ENCODE data around the gene RIN2. TPM values are rescaled to one million over a fixed set of nuclear protein-coding genes. Genes with fewer than 3 reads are reported as not detected.
"Not testable (repeated sequence)": the region's sequence is repeated elsewhere in the genome, so short reads cannot be mapped to it uniquely, and the experiment has no call there.

Gene RIN2
- total and polyA plus RNA-seq, 2 experiments from 2014 or later, result 0.08 to 1.4 TPM

GRCh38 chr20:19806276-19806675 lies 48.2 kb downstream of the RIN2 start:
- H3K27me3 Mint-ChIP-seq (ENCODE audit: insufficient read depth, low read depth, poor library complexity); H3K4me1 ChIP-seq (ENCODE audit: insufficient read depth); H3K4me2 ChIP-seq; H3K36me3 Mint-ChIP-seq (ENCODE audit: low read depth); H3K4me1 Mint-ChIP-seq; H3K4me3 ChIP-seq; H3K27ac Mint-ChIP-seq; H3K9me3 Mint-ChIP-seq; H3K36me3 ChIP-seq (ENCODE audit: insufficient read depth); H4K20me1 ChIP-seq (replicated peaks; ENCODE audit: insufficient read depth); H3K79me2 ChIP-seq (replicated peaks; ENCODE audit: insufficient read depth); H3K9me2 ChIP-seq (ENCODE audit: insufficient read depth); DNase-seq (ENCODE audit: low spot score); H3K27me3 ChIP-seq (ENCODE audit: insufficient read depth); H3F3A ChIP-seq (replicated peaks; ENCODE audit: low read depth); H3K4me3 Mint-ChIP-seq; H3K27ac ChIP-seq (ENCODE audit: low read depth); ATAC-seq; H2AFZ ChIP-seq: not testable (repeated sequence)

- Histone ChIP-seq H2AFZ (no peak overlapping the region), H3K9me2 (ENCODE audit: insufficient read depth) (no peaks in the 10 kb centered on the region), H3K4me1 (ENCODE audit: insufficient read depth) (no peaks in the 10 kb centered on the region), H3K79me2 (replicated peaks; ENCODE audit: insufficient read depth) (no peaks in the 10 kb centered on the region), H3F3A (replicated peaks; ENCODE audit: low read depth) (no peaks in the 10 kb centered on the region), H3K36me3 (ENCODE audit: insufficient read depth) (no peaks in the 10 kb centered on the region), H3K27me3 (ENCODE audit: insufficient read depth) (no peaks in the 10 kb centered on the region), H3K27ac (ENCODE audit: low read depth) (no peak overlapping the region), H4K20me1 (replicated peaks; ENCODE audit: insufficient read depth) (no peaks in the 10 kb centered on the region), H3K4me3 (no peak overlapping the region), H3K4me2 (no peak overlapping the region)
- Mint-ChIP-seq H3K9me3 (no peaks in the 10 kb centered on the region; the same call in 2 of the 3 replicates), H3K27ac (no peak overlapping the region), H3K4me1 (no peaks in the 10 kb centered on the region), H3K4me3 (no peak overlapping the region), H3K27me3 (ENCODE audit: insufficient read depth, low read depth, poor library complexity) (peaks cover 4% of the 10 kb centered on the region), H3K36me3 (ENCODE audit: low read depth) (peaks cover 3% of the 10 kb centered on the region; the same call in 1 of the 3 replicates)
- DNase-seq (ENCODE audit: low spot score) (no peak), ATAC-seq (no peak)
- TF ChIP-seq ZNF331 (CRISPR knock-in tag; IDR thresholded peaks at IDR 0.05; ENCODE audit: low read depth), result no peak
- TF ChIP-seq ZNF462 (CRISPR knock-in tag; IDR thresholded peaks at IDR 0.05), result no peak
- TF ChIP-seq ZNF114 (CRISPR knock-in tag; IDR thresholded peaks at IDR 0.05), result no peak
- TF ChIP-seq CREB1 (CRISPR knock-in tag; IDR thresholded peaks at IDR 0.05; ENCODE audit: low read depth), result no peak
- TF ChIP-seq NANOG (IDR thresholded peaks at IDR 0.05; ENCODE audit: borderline replicate concordance), result no peak
- TF ChIP-seq EZH2phosphoT487 (IDR thresholded peaks at IDR 0.05; ENCODE audit: unreplicated experiment), result no peak
- TF ChIP-seq CTCF (conservative IDR thresholded peaks at IDR 0.05; ENCODE audit: low read depth in 2 of 2), result no peak
- no peak for TF ChIP-seq REST (IDR thresholded peaks at IDR 0.05; ENCODE audit: unreplicated experiment)
- no peak for TF ChIP-seq POLR2AphosphoS5 (IDR thresholded peaks at IDR 0.05; ENCODE audit: low read depth)
- no peak for TF ChIP-seq EZH2 (IDR thresholded peaks at IDR 0.05; ENCODE audit: low read depth, unreplicated experiment)
- TF ChIP-seq STAT1 (IDR thresholded peaks at IDR 0.05; ENCODE audit: unreplicated experiment), result no peak
These were observed 48.7 kb downstream of the RIN2 start for GRCh38 chr20:19806806-19807190.

All from GM23338 (cell line).